Small intestine (tissue), 7 donors: ENCODE data around the gene MSX2. TPM values are rescaled to one million over a fixed set of nuclear protein-coding genes. Genes with fewer than 3 reads are reported as not detected.

ENCODE experiments used
- DNase-seq, 2 donors: peaks; one replicate each; pipeline versions ENCODE4 v3.0.0 to v3.0.0-alpha.2; 2013
- FAIRE-seq: peaks from 2 replicates; lab custom pipeline; 2012; peaks lifted over from hg19 to GRCh38; lab: Jason Lieb, UNC
- H3K27ac ChIP-seq, 3 donors: one replicate each; pipeline ENCODE4 v1.5.1; 2013; ENCODE audit warnings: low read length in 2 of 3, mild to moderate bottlenecking in 2 of 3, control low read depth in 1 of 3, inconsistent platforms in 1 of 3, low read depth in 1 of 3, moderate library complexity in 1 of 3
- H3K27me3 ChIP-seq, 3 donors: one replicate each; pipeline ENCODE4 v1.6.1; 2013; ENCODE audit warnings: low read length in 3 of 3, inconsistent platforms in 1 of 3; ENCODE audit not compliant: control insufficient read depth in 3 of 3, insufficient read depth in 3 of 3
- H3K36me3 ChIP-seq, 3 donors: one replicate each; pipeline ENCODE4 v1.6.1; 2013; ENCODE audit warnings: low read length in 3 of 3, inconsistent platforms in 1 of 3, low read depth in 1 of 3, mild to moderate bottlenecking in 1 of 3, moderate library complexity in 1 of 3; ENCODE audit not compliant: control insufficient read depth in 3 of 3, insufficient read depth in 2 of 3
- H3K4me1 ChIP-seq, 3 donors: one replicate each; pipeline ENCODE4 v1.6.1; 2013; ENCODE audit warnings: low read length in 2 of 3, inconsistent platforms in 1 of 3, low read depth in 1 of 3, mild to moderate bottlenecking in 1 of 3, moderate library complexity in 1 of 3; ENCODE audit not compliant: control insufficient read depth in 3 of 3, insufficient read depth in 2 of 3
- H3K4me3 ChIP-seq, 3 donors: one replicate each; pipeline ENCODE4 v1.5.1; 2013; ENCODE audit warnings: low read length in 3 of 3, control low read depth in 1 of 3, inconsistent platforms in 1 of 3, low read depth in 1 of 3, mild to moderate bottlenecking in 1 of 3, moderate library complexity in 1 of 3
- H3K9me3 ChIP-seq, 2 donors: one replicate each; pipeline ENCODE4 v1.6.1; 2013; ENCODE audit warnings: low read depth in 1 of 2, low read length in 1 of 2; ENCODE audit not compliant: control insufficient read depth in 2 of 2, insufficient read depth in 1 of 2
- WGBS, 3 donors: extraction: QIAGEN DNeasy Blood & Tissue Kit; methylation state at CpG; one replicate each; pipeline ENCODE4 v1.1.7; 2013; 5-methylcytosine and 5-hydroxymethylcytosine counted together
- polyA plus RNA-seq, 4 donors: library from polyadenylated mRNA; stranded (reverse) in 3 of 4; unstranded in 1 of 4; fragments of 200-250 nt in 3 of 4; fragments of 120-200 nt in 1 of 4; gene quantifications; one replicate each; pipeline versions ENCODE4 v1.2.1 to v1.2.3, GENCODE V29; 2013
- donor health status: healthy with polysubstance abuse.
- donor health status: control.
- donor health status: control.
- donor health status: Bipolar disorder and iron deficiency.
- donor health status: healthy.

The MSX2 gene
- polyA plus RNA-seq, 4 donors, result 0.46 to 4.7 TPM; not detected in 2

- H3K9me3 ChIP-seq, result peaks cover 0 to 3% of the 10 kb centered on the region in 2 donors
- H3K4me1 ChIP-seq, result peaks cover 0 to 13% (median 0%) of the 10 kb centered on the region in 3 donors
- peak overlapping the region in 1 of 3 donors; percentile 14 for H3K4me3 ChIP-seq
- no peaks in the 10 kb centered on the region for H3K36me3 ChIP-seq
- H3K27me3 ChIP-seq, result peaks cover 18 to 78% (median 46%) of the 10 kb centered on the region in 3 donors
- DNase-seq, result peak in 1 of 2 donors; percentile 41
- 2 to 9% (median 2%) methylated on average over 49 to 75 of the region's 75 CpGs for WGBS, 3 donors
- H3K27ac ChIP-seq, result no peak overlapping the region
- FAIRE-seq, result no peak
These were observed 3.5 kb upstream of the MSX2 start for GRCh38 chr5:174720612-174721529.

GRCh38 chr5:174721530-174722432 is 2.6 kb upstream of the MSX2 start:
- 6 to 10% (median 6%) methylated on average over 19 of the region's 19 CpGs for WGBS, 3 donors
- no peak for FAIRE-seq
- Histone ChIP-seq H3K4me3 (no peak overlapping the region), H3K9me3 (peaks cover 0 to 3% of the 10 kb centered on the region in 2 donors), H3K27ac (no peak overlapping the region), H3K36me3 (no peaks in the 10 kb centered on the region), H3K4me1 (peaks cover 0 to 13% (median 0%) of the 10 kb centered on the region in 3 donors), H3K27me3 (peaks cover 18 to 87% (median 53%) of the 10 kb centered on the region in 3 donors)
- no peak for DNase-seq

GRCh38 chr5:174722500-174722899 is 1.9 kb upstream of the MSX2 start:
- Histone ChIP-seq H3K27me3 (peaks cover 18 to 91% (median 57%) of the 10 kb centered on the region in 3 donors), H3K9me3 (peaks cover 0 to 3% of the 10 kb centered on the region in 2 donors), H3K4me3 (no peak overlapping the region), H3K4me1 (peaks cover 0 to 13% (median 0%) of the 10 kb centered on the region in 3 donors), H3K36me3 (no peaks in the 10 kb centered on the region), H3K27ac (no peak overlapping the region)
- FAIRE-seq, result no peak
- no peak for DNase-seq
- WGBS, 3 donors, result 8 to 13% (median 11%) methylated on average over 4 of the region's 4 CpGs

- Histone ChIP-seq H3K9me3 (peaks cover 0 to 3% of the 10 kb centered on the region in 2 donors), H3K27ac (no peak overlapping the region), H3K27me3 (peaks cover 14 to 86% (median 50%) of the 10 kb centered on the region in 3 donors), H3K4me1 (peaks cover 0 to 13% (median 0%) of the 10 kb centered on the region in 3 donors), H3K4me3 (peak overlapping the region in 2 of 3 donors; percentile 51 to 56), H3K36me3 (no peaks in the 10 kb centered on the region)
- WGBS, 3 donors, result 7 to 8% (median 7%) methylated on average over 23 of the region's 23 CpGs
- FAIRE-seq (no peak), DNase-seq (peak in 1 of 2 donors; percentile 7)
These were observed 935 bp upstream of the MSX2 start for GRCh38 chr5:174723315-174723978.

- no peaks in the 10 kb centered on the region for H3K36me3 ChIP-seq
- FAIRE-seq (no peak), DNase-seq (no peak)
- H3K4me1 ChIP-seq, result peaks cover 0 to 13% (median 0%) of the 10 kb centered on the region in 3 donors
- 1 to 2% (median 1%) methylated on average over 20 of the region's 20 CpGs for WGBS, 3 donors
- H3K9me3 ChIP-seq, result peaks cover 0 to 3% of the 10 kb centered on the region in 2 donors
- H3K27ac ChIP-seq, result no peak overlapping the region
- H3K27me3 ChIP-seq, result peaks cover 14 to 82% (median 49%) of the 10 kb centered on the region in 3 donors
- peak overlapping the region in 2 of 3 donors; percentile 51 to 56 for H3K4me3 ChIP-seq
These were observed 351 bp upstream of the MSX2 start for GRCh38 chr5:174723979-174724483.

- H3K27me3 ChIP-seq, result peaks cover 10 to 77% (median 38%) of the 10 kb centered on the region in 3 donors
These were observed 1.0 kb downstream of the MSX2 start for GRCh38 chr5:174725261-174725990.

GRCh38 chr5:174725991-174726601 is 1.7 kb downstream of the MSX2 start:
- DNase-seq, result no peak
- peaks cover 0 to 8% (median 0%) of the 10 kb centered on the region in 3 donors for H3K4me1 ChIP-seq
- no peak for FAIRE-seq
- H3K36me3 ChIP-seq, result no peaks in the 10 kb centered on the region
- H3K9me3 ChIP-seq, result peaks cover 0 to 3% of the 10 kb centered on the region in 2 donors
- peaks cover 6 to 78% (median 38%) of the 10 kb centered on the region in 3 donors for H3K27me3 ChIP-seq
- no peak overlapping the region for H3K27ac ChIP-seq
- H3K4me3 ChIP-seq, result no peak overlapping the region
- 18 to 29% (median 20%) methylated on average over 11 of the region's 11 CpGs for WGBS, 3 donors

More at GRCh38 chr5:174725261-174725990, 1.0 kb downstream of the MSX2 start:
- H3K4me3 ChIP-seq, result peak overlapping the region in 1 of 3 donors; percentile 56
- H3K36me3 ChIP-seq, result no peaks in the 10 kb centered on the region
- 5 to 6% (median 5%) methylated on average over 30 of the region's 30 CpGs for WGBS, 3 donors
- H3K9me3 ChIP-seq, result peaks cover 0 to 3% of the 10 kb centered on the region in 2 donors
- H3K4me1 ChIP-seq, result peaks cover 0 to 13% (median 0%) of the 10 kb centered on the region in 3 donors
- FAIRE-seq (no peak), DNase-seq (peak in 1 of 2 donors; percentile 40)
- no peak overlapping the region for H3K27ac ChIP-seq
